ENCODE data around the gene PRRG2. TPM values are rescaled to one million over a fixed set of nuclear protein-coding genes. Genes with fewer than 3 reads are reported as not detected.

PRRG2 gene
- total RNA-seq, 8 experiments from 2014 or later: 0.21 to 1.1 (median 0.60) TPM

DNA sequence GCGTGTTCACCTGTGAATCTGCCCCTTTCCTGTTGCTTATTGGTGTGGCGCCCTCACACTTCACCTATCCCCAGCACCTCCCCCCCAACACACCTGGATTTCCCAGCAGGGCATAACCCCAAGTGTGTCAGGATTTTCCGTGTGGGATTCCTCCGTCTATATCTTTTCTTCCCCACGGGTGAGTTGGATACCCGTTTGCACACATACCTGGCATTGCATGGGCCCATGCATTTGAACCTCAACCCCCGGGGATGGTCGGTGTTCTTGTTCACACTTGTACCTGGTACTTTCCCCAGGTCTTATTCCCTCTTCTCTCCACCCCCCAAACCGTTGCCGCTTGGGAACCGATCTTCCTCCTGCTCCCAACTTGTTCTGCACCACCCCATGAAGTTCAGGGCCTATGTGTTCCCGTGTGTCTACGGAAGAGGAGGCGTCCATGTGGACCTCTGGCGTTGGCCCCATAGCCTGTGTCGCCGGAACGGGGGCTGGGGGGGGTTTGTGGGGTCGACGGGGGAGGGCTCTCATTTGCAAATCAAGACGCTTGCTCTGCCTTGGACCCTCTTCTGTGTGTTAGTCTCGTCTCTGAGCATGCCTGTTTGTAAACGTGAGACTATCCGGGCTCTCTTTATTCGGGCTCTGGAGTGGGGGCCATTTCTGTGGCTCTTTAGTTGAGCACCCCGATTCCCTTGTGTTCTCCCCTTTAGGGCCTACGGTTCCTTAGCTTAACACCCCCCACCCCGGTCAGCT, 11.5 kb downstream of the PRRG2 start:
- peak overlapping the region; percentile 25 to 30 for H3K27ac ChIP-seq
- H3K4me3 ChIP-seq: peak overlapping the region; percentile 65 to 98 (median 97)
- peaks cover 6 to 7% of the 10 kb centered on the region in 2 donors for H3K4me1 ChIP-seq (replicated peaks in 1 of 2)
- in situ Hi-C loops (cut with MboI; ENCODE audit: low pct_unique_long_range_greater_than_20kb in 2 of 9, low sequenced_read_pairs in 9 of 9, unreplicated experiment in 9 of 9): no loop called here
- ATAC-seq (replicated peaks in 6 of 8): no peak
- WGBS, 10 experiments: 0 to 10% (median 0%) methylated on average over 2 to 5 of the region's 28 CpGs; no CpG with 5 or more reads in 4 of the 10 experiments

DNA sequence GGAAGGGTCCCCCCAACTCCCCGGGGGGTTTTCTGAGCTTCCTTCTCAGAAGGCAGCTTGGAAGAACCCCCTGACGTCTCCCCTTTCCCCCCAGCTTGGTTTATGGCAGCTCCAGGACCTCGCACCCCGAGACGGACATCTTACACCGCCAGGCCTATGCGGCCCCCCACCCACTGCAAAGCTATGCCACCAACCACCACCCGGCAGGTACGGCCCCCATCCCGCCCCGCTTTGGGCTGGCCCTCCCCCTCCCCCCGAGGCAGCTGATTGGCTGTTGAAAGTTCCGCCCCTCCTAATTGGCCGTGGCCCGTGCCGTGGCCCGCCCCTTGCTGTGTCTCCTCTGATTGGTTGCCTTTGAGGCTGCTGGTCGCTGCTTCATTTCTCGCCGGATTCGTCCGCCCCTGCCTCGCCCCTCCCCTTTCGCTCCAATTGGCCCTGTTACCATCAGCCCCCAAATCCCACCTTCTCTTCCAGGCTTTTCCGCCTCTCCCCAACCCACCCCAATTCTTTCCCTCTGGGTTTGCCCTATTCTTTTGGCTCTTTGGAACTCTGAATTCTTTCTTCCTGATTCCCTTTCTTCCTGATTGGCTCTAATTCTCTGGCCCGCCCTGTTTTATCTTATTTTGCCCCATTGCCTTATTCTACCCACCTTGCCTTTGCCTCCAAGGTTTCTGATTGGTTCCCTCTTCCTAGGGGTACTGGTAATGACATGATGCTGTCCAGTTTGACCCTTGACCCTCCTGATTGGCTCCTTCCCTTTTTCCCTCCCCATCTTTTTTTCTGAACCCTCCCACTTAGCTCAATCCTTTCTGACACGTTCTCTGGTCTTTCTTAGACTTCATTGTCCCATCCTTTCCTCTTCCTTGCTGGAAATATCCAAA, 12.4 kb downstream of the PRRG2 start:
- peak; percentile 48 to 67 (median 62) for ATAC-seq (replicated peaks in 6 of 8)
- in situ Hi-C loops (cut with MboI; ENCODE audit: low pct_unique_long_range_greater_than_20kb in 2 of 9, low sequenced_read_pairs in 9 of 9, unreplicated experiment in 9 of 9): no loop called here
- peak overlapping the region; percentile 65 to 98 (median 97) for H3K4me3 ChIP-seq
- peak overlapping the region; percentile 25 to 50 for H3K27ac ChIP-seq
- peaks cover 6 to 7% of the 10 kb centered on the region in 2 donors for H3K4me1 ChIP-seq (replicated peaks in 1 of 2)
- WGBS, 10 experiments: 28 to 75% (median 61%) methylated on average over 1 to 3 of the region's 27 CpGs; no CpG with 5 or more reads in 2 of the 10 experiments

DNA sequence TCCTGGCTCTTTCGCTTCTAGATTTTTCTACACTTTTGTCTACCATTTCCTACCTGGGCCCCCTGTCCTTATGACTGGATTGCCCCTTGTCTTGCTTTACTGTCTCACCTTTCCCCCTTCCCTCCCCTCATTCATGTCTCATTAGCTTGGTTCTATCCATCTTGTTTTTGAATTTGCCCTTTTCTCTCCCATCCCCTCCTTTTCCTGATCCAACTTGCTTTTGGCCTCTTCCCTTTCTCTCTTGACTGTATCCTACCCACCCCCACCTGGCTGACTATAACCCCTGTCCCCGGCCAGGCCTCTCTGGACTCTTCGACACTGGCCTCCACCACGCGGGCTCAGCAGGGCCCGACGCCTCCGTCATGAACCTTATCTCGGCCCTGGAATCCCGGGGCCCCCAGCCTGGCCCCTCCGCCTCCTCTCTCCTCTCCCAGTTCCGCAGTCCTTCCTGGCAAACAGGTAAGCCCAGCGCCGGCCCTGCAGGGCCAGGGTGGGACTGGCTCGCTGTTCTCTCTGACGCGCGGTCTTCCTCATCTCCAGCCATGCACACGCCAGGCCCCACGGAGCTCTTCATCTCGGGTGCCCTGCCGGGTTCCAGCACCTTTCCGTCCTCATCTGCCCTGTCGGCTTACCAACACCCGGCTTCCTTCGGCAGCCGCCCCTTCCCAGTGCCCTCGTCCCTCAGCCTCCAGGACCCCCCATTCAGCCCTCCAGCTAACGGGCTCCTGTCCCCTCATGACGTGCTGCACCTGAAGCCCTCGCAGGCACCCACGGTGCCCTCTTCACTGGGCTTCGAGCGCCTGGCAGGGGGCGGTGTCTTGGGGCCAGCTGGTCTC, 13.3 kb downstream of the PRRG2 start:
- Histone ChIP-seq H3K27ac (peak overlapping the region in 1 of 2 donors; percentile 50), H3K4me1 (replicated peaks in 1 of 2) (peaks cover 6 to 7% of the 10 kb centered on the region in 2 donors), H3K4me3 (no peak overlapping the region)
- no peak for ATAC-seq (replicated peaks in 6 of 8)
- in situ Hi-C loops (cut with MboI; ENCODE audit: low pct_unique_long_range_greater_than_20kb in 2 of 9, low sequenced_read_pairs in 9 of 9, unreplicated experiment in 9 of 9): no loop called here
- WGBS, 10 experiments: 80 to 100% (median 98%) methylated on average over 1 to 13 of the region's 35 CpGs; no CpG with 5 or more reads in 2 of the 10 experiments

DNA sequence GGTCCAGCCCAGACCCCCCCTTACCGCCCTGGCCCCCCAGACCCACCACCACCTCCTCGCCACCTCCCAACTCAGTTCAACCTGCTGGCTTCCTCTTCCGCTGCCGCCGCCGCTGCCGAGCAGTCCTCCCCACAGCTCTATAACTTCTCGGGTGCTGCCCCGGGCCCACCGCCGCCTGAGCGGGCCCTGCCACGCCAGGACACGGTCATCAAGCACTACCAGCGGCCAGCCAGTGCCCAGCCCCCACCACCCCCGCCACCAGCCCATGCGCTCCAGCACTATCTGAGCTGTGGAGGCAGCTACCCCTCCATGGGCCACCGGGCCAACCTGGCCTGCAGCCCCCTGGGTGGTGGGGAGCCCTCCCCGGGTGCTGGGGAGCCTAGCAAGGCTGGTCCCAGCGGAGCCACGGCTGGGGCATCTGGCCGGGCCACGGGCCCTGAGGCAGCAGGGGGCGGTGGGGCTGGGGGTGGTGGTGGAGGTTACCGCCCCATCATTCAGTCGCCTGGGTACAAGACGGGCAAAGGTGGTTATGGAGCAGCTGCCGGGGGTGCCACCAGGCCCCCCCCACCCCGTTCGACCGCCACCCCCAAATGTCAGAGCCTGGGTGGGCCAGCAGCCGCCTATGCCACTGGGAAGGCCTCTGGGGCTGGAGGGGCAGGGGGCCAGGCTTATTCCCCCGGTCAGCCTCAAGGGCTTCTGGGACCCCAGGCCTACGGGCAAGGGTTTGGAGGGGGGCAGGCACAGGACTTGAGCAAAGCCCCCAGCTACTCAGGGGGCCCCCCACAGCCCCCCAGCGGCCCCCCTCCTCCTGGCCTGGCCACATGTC, 14.1 kb downstream of the PRRG2 start:
- Histone ChIP-seq H3K4me3 (no peak overlapping the region), H3K4me1 (replicated peaks in 1 of 2) (peaks cover 5 to 6% of the 10 kb centered on the region in 2 donors), H3K27ac (no peak overlapping the region)
- no peak for ATAC-seq (replicated peaks in 6 of 8)
- in situ Hi-C loops (cut with MboI; ENCODE audit: low pct_unique_long_range_greater_than_20kb in 2 of 9, low sequenced_read_pairs in 9 of 9, unreplicated experiment in 9 of 9): no loop called here
- no CpG with 5 or more reads among the region's 35 CpGs for WGBS, 10 experiments

DNA sequence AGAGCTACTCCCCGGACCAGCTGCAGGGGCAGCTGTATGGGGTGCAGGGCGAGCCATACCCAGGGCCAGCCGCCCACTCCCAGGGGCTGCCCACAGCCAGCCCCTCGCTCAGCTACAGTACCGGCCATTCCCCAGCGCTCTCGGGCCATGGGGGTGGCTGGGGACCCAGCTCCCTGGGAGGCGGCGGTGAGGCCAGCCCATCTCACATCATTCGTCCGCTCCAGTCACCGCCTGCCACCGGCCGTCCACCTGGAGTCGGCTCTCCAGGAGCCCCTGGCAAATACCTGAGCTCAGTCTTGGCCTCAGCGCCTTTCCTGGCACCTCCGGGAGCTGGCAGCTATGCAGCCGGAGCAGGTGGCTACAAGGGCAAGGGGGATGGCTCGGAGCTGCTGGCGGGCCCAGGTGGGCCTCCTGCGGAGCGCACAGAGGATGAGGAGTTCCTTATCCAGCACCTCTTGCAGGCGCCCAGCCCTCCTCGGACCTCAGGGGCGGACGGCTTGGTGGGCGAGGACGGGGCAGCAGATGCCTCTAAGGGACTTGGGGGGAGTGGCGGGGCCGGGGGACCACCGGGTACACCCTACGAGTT, 14.8 kb downstream of the PRRG2 start:
- H3K4me1 ChIP-seq (replicated peaks in 1 of 2): peaks cover 5 to 6% of the 10 kb centered on the region in 2 donors
- WGBS, 10 experiments: 96% methylated on average over 4 of the region's 32 CpGs; no CpG with 5 or more reads in 9 of the 10 experiments
- H3K27ac ChIP-seq: no peak overlapping the region
- in situ Hi-C loops (cut with MboI; ENCODE audit: low pct_unique_long_range_greater_than_20kb in 2 of 9, low sequenced_read_pairs in 9 of 9, unreplicated experiment in 9 of 9): no loop called here
- ATAC-seq (replicated peaks in 6 of 8): no peak
- no peak overlapping the region for H3K4me3 ChIP-seq

DNA sequence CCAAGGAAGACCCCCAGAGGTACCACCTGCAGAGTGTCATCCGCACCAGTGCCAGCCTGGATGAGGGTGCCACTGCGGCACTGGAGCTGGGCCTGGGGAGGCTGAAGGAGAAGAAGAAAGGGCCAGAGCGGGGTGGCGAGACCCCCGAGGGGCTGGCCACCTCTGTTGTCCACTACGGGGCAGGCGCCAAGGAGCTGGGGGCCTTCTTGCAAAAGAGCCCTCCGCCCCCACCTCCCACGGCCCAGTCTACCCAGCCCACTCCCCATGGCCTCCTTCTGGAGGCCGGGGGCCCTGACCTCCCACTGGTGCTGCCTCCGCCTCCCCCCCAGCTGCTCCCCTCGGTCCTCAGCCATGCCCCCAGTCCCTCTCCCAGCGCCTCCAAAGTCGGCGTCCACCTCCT, 15.3 kb downstream of the PRRG2 start:
- H3K4me3 ChIP-seq: no peak overlapping the region
- 100% methylated on average over 1 of the region's 15 CpGs; no CpG with 5 or more reads in 9 of the 10 experiments for WGBS, 10 experiments
- in situ Hi-C loops (cut with MboI; ENCODE audit: low pct_unique_long_range_greater_than_20kb in 2 of 9, low sequenced_read_pairs in 9 of 9, unreplicated experiment in 9 of 9): no loop called here
- peaks cover 5 to 6% of the 10 kb centered on the region in 2 donors for H3K4me1 ChIP-seq (replicated peaks in 1 of 2)
- no peak for ATAC-seq (replicated peaks in 6 of 8)
- H3K27ac ChIP-seq: no peak overlapping the region

DNA sequence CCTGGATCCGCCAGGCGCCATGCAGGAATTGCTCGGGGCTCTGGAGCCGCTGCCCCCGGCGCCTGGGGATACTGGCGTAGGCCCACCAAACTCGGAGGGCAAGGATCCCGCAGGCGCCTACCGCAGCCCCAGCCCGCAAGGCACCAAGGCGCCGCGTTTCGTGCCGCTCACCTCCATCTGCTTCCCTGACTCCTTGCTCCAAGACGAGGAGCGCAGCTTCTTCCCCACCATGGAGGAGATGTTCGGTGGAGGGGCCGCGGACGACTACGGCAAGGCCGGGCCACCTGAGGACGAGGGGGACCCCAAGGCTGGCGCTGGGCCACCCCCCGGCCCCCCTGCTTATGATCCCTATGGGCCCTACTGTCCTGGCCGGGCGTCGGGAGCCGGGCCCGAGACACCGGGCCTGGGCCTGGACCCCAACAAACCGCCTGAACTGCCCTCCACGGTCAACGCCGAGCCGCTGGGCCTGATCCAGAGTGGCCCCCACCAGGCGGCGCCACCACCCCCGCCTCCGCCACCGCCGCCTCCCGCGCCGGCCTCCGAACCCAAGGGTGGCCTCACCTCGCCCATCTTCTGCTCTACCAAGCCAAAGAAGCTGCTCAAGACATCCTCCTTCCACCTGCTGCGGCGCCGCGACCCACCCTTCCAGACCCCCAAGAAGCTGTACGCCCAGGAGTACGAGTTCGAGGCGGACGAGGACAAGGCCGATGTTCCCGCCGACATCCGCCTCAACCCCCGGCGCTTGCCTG, 16.0 kb downstream of the PRRG2 start:
- no peak overlapping the region for H3K4me3 ChIP-seq
- H3K4me1 ChIP-seq (replicated peaks in 1 of 2): peaks cover 5 to 6% of the 10 kb centered on the region in 2 donors
- WGBS, 10 experiments: 100% methylated on average over 3 to 6 of the region's 65 CpGs; no CpG with 5 or more reads in 8 of the 10 experiments
- H3K27ac ChIP-seq: no peak overlapping the region
- ATAC-seq (replicated peaks in 6 of 8): no peak
- in situ Hi-C loops (cut with MboI; ENCODE audit: low pct_unique_long_range_greater_than_20kb in 2 of 9, low sequenced_read_pairs in 9 of 9, unreplicated experiment in 9 of 9): no loop called here

DNA sequence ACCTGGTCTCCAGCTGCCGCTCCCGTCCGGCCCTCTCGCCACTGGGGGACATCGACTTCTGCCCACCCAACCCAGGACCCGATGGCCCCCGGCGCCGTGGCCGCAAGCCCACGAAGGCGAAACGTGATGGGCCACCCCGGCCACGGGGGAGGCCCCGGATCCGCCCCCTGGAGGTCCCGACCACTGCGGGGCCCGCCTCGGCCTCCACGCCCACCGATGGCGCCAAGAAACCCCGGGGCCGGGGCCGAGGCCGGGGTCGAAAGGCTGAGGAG, 16.5 kb downstream of the PRRG2 start:
- Histone ChIP-seq H3K4me1 (replicated peaks in 1 of 2) (peaks cover 5 to 6% of the 10 kb centered on the region in 2 donors), H3K27ac (no peak overlapping the region), H3K4me3 (no peak overlapping the region)
- 100% methylated on average over 1 to 2 of the region's 29 CpGs; no CpG with 5 or more reads in 8 of the 10 experiments for WGBS, 10 experiments
- ATAC-seq (replicated peaks in 6 of 8): no peak
- in situ Hi-C loops (cut with MboI; ENCODE audit: low pct_unique_long_range_greater_than_20kb in 2 of 9, low sequenced_read_pairs in 9 of 9, unreplicated experiment in 9 of 9): no loop called here

DNA sequence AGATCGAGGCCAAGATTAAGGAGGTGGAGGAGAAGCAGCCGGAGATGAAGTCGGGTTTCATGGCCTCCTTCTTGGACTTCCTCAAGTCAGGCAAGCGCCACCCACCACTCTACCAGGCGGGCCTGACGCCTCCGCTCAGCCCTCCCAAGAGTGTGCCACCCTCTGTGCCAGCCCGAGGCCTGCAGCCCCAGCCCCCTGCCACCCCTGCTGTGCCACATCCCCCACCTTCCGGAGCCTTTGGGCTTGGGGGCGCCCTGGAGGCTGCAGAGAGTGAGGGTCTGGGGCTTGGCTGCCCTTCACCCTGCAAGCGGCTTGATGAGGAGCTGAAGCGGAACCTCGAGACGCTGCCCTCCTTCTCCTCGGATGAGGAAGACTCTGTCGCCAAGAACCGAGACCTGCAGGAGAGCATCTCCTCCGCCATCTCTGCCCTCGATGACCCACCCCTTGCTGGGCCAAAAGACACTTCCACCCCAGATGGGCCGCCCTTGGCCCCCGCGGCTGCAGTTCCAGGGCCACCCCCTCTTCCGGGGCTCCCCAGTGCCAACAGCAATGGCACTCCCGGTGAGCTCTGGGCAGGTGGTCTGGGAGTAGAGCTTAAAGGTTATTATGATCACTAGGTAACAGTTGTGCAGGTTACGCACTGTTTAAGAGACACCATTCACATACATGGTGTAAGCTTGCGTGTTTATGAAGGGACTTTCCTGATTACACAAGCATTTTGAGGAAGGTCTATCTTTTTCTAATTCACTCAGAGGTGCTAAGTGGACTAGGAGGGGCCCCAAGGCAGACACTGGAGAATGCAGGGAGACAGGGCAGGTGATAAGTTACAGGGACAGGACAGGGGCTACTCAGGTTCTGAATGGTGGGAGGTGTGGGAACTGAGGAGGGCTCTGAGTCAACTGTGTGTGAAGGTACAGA, 18.5 kb downstream of the PRRG2 start:
- no peak for ATAC-seq (replicated peaks in 6 of 8)
- in situ Hi-C loops (cut with MboI; ENCODE audit: low pct_unique_long_range_greater_than_20kb in 2 of 9, low sequenced_read_pairs in 9 of 9, unreplicated experiment in 9 of 9): no loop called here
- no peak overlapping the region for H3K27ac ChIP-seq
- WGBS, 10 experiments: 83 to 100% (median 95%) methylated on average over 1 to 4 of the region's 26 CpGs; no CpG with 5 or more reads in 7 of the 10 experiments
- H3K4me3 ChIP-seq: no peak overlapping the region
- no peaks in the 10 kb centered on the region for H3K4me1 ChIP-seq (replicated peaks in 1 of 2)

DNA sequence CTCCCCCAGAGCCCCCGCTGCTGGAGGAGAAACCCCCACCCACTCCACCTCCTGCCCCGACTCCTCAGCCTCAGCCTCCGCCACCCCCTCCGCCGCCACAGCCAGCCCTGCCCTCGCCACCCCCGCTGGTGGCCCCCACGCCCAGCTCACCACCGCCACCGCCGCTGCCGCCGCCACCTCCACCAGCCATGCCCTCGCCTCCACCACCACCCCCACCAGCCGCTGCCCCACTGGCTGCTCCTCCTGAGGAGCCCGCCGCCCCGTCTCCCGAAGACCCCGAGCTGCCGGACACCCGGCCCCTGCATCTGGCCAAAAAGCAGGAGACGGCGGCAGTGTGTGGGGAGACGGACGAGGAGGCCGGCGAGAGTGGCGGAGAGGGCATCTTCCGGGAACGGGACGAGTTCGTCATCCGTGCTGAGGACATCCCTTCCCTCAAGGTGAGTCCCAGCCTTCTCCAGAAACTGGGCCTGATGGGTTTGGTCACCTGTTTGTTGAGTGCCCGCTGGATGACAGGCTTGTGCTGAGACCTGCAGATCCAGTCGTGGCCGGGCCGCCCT, 20.4 kb downstream of the PRRG2 start:
- Histone ChIP-seq H3K4me1 (replicated peaks in 1 of 2) (no peaks in the 10 kb centered on the region), H3K4me3 (no peak overlapping the region), H3K27ac (no peak overlapping the region)
- ATAC-seq (replicated peaks in 6 of 8): peak in 1 of 8 experiments; percentile 19
- 90% methylated on average over 14 of the region's 38 CpGs; no CpG with 5 or more reads in 9 of the 10 experiments for WGBS, 10 experiments
- in situ Hi-C loops (cut with MboI; ENCODE audit: low pct_unique_long_range_greater_than_20kb in 2 of 9, low sequenced_read_pairs in 9 of 9, unreplicated experiment in 9 of 9): no loop called here
